GM19328 (cell line): ENCODE results near the gene APP.
"Not testable (repeated sequence)": the region's sequence is repeated elsewhere in the genome, so short reads cannot be mapped to it uniquely, and the experiment has no call there.

Experiments used
- ATAC-seq: cut with Tn5 transposase; IDR thresholded peaks from one replicate; pipeline ENCODE4 v1.9.1; 2021; ENCODE audit warnings: mild to moderate bottlenecking, moderate library complexity; ENCODE audit not compliant: unreplicated experiment

Gene APP

DNA sequence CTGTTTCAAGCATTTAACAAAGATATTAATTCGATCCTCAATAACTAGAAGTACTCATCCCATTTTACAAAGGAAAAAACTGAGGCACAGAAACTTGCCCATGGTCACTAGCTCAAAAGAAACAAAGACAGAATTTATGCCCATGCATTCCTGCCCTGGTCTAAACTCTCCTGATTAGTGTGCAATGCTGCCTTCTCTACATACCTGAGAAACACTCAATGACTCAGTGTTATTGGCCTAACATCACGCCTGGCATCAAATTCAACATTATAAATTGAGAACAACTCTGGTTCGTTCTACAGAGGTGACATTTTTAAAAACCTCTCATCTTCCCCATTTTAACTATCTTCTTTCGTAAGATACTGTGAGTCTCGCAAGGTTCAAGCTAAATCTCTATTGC lies 5.2 kb downstream of the APP start:
- ATAC-seq = no peak

DNA sequence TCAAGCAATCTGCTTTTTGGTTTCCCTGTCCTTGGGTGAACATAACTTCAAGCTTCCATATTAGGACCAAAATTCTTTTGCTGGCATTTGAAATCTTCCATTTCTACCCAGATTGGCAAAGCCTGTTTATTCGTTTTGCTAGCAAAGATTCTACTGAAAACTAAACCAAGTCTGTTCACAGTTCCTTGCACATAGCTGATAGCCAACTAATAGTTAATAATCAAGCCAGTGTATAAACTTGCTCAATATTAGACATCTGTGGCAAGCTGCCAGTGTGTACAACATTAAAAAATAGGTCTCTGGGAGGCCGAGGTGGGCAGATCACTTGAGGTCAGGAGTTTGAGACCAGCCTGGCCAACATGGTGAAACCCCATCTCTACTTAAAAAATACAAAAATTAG lies 6.3 kb downstream of the APP start:
- no peak for ATAC-seq

DNA sequence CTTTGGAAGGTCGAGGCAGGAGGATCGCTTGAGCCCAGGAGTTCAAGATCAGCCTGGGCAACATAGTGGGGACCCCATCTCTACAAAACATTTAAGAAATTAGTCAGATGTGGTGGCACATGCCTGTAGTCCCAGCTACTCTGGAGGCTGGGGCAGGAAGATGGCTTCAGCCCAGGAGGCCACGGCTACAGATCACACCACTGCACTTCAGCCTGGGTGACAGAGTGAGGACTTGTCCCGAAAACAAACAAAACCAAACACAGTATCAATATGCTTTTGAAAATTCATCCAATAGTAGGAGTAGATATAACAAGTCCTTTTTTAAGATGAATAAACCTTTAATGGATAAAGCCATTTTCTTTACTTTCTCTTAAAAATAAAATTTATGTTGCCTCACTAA lies 8.5 kb downstream of the APP start:
- ATAC-seq = no peak

DNA sequence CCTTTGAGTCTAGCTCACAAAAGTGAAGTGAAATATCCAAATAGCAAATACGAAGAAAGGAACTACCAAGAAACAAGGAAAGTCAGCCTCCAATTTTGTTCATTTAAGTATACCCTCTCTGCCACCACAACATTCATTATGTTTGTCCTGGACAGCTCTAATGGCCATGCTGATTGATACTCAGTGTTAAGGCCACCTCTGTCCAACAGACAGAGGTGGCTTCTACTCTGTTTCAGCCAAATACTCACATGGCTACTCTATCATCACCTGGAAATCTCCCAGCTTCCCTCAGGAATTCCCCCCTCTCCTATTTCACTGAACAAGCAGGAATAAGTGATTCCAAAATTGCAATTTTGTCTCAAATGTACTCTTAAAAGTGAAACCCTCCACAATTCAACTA lies 10.7 kb downstream of the APP start:
- no peak for ATAC-seq

DNA sequence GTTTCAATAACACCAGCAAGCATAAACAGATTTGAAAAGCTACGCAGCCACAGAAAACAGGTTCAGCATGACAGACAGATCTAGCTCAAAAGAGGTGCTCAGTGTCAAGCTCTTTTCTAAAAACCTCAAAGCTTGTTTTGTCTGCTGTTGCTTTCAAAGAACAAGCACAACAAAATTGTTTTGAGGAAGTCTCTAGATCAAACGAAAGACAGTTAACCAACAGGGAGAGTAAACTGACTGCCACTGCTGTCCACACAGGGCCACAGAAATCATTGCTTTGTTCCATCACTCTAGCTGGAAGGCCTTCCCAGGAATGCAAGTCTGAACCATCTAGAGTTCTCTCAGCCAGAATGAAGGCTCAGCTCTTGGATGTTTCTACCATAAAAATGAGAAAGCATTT lies 12.8 kb downstream of the APP start:
- ATAC-seq = no peak

- ATAC-seq = no peak
These were observed 15.8 kb downstream of the APP start for GRCh38 chr21:26154753-26155152.

GRCh38 chr21:26153758-26154157 lies 16.8 kb downstream of the APP start:
- no peak for ATAC-seq

DNA sequence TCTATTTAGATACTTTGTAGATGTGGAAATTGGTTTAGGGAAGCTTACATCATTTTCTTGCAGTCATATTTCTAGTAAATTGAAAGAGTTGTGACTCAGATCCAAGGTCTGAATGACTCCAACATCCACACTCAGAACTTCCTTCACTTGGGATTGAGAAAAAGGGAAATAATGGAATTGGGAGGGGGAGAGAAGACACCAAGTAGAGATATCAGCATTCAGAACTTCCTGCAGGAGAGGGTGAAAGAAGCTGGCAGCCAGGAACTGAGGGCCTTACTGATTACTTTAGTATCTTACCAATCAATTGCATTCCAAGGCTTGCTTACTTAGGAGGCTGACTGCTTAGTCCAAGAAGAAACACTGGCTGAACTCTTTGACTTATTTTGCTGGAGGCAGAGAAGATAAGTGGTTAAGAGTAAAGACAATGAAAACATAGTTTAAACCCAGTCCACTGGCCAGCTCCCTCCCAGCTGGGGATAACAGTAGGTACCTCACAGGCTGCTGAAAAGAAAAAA lies 21.7 kb downstream of the APP start:
- ATAC-seq = no peak

GRCh38 chr21:26148071-26148839 lies 22.3 kb downstream of the APP start:
- ATAC-seq = no peak

DNA sequence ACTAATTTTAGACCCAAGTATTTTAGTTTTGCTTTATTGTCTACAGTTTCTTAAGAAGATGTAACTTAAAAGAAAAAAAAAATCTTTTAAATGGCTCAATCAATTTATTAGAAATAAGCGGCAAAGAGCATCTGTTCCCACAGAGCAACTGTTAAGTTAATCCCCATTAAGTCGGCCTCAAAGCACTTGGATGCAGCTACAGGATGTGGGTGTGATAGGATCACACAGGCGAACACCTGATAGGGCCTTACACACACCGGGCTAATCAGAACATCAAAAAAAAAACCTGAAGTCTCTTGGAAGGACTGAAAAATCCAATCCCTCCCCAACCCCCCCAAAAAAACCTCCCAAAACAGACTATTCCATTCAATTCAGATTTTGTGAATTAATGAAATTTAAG lies 23.0 kb downstream of the APP start:
- ATAC-seq = no peak

DNA sequence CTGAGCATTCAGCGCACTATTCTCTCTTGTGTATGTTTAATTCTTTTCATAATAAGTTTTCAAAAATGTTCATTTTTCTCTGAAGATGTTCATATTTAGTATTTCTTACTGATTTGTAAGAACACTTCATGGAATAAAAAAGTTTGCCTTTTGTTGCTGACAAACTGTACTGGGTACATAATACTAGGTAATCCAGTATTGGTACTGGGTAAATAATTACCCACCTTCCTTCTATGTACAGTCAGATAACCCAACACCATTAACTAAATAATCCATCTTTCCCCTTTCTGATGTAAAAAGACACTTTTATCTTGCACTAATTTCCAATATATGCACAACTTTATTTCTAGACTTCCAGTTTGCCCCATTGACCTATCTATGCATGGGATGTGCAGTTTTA lies 23.9 kb downstream of the APP start:
- no peak for ATAC-seq

DNA sequence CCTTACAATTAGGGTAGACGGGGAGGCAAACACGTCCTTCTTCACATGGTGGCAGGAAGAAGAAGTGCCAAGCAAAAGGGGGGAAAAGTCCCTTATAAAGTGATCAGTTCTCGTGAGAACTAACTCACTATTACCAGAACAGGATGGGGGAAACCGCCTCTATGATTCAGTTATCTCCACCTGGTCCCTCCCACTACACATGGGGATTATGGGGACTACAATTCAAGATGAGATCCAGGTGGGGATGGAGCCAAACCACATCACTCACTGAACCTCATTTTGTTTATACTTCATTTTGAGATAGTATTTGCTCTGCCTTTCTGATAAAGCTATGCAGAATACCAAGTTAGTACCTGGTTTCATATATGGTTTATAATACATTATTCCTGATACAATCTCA lies 26.5 kb downstream of the APP start:
- no peak for ATAC-seq

DNA sequence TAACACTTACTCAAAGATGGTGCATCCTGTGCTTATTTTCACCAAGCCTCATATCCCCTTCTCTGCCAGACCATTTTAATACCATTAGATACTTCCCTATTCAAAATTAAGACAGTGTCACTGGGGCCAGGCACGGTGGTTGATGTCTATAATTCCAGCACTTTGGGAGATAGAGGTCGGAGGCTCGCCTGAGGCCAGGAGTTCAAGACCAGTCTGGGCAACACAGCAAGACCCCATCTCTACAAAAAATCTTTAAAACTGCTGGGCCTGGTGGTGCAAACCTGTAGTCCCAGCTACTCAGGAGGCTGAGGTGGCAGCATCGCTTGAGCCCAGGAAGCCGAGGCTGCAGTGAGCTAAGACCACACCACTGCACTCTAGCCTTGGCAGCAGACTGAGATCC lies 28.2 kb downstream of the APP start:
- ATAC-seq = no peak

DNA sequence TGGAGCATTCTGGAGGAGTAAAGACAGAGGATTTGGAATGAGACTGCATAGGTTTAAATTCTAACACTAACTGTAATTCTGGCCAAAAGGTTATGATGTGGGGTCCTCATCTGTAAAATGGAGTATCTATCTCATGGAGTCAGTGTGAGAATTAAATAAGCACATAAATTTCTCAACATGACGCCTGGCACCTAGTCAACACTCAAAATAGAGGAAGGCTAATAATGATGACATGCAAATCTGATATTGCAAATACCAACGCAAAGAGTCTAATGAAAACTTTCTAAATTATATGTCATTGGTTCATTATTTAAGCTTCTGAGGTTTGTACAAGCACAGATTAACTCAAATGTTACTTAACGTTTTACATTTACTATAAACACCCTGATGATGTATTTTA lies 29.6 kb downstream of the APP start:
- ATAC-seq = no peak

- ATAC-seq = no peak
These were observed 30.4 kb downstream of the APP start for GRCh38 chr21:26140164-26140579.

DNA sequence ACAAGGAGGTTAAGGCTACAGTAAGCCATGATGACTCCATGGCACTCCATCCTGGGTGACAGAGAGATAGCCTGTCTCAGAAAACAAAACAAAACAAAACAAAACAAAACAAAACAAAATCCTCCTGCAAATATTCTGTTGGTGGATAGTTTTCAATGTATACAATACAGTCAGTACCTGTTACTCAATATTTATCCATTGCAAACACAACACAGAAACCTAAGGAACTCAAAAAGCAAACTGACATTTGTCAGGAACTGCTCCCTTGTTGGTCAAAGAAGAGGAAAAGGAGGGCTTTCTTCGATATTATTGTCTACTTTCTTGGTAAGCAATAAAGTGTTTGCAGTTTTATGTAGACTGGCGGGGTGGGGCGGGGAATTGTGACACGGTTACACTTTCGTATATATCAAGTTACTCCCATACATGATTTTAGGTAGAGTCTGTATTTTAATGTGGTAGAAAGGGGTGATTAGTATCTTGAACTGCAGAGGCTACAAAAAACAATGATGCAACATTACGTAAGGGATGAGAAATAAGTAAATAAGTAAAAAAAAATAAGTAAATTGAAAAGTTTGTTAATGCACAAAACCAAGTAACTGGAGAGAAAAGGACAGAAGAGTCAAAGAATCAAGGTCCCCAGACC lies 31.8 kb downstream of the APP start:
- no peak for ATAC-seq

DNA sequence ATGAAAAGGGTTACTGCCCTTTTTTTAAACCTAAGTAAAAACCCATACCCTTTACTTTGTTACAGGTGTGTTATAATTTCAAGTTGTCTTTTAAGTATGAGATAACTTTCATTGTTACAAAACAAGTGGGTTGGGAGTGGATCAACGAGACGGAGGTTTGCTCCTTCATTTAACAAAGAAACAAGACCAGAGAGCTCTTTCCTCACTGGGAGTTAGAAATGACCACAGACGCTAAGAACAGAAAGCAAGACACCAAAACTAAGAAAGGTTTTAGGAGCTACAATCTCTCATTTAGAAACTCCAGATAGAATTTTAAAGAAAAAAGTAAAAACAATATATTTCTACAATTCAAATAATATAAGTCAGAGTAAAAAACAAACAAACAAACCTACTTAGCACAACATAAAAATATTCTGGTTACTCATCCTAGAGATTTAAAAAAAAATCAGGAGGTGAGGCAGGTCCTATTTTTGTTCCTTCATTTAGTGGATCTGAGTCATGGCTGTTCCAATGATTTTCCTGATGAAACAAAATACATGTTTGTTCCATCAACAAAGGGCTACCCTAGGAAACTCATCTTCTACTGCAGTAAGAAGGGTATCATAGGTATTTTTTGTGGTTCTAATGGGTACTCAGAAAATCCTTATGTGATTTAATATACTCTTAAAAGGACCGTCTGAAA lies 33.0 kb downstream of the APP start:
- peak; percentile 6 for ATAC-seq

DNA sequence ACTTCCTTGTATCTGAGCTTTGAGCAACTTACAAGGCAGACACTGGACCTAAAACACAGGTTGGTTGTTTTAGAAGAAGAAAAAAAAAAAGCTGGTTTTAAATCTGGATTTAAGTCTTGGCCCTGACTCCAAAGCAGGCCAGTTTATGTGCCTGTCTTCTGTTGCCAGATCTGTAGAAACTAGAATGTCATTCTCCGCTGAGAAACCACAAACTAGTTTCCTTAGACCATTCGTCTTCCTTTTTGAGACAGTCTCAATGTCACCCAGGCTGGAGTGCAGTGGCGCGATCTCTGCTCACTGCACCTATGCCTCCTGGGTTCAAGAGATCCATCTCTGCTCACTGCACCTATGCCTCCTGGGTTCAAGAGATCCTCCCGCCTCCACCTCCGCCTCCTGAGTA lies 33.9 kb downstream of the APP start:
- ATAC-seq = peak; percentile 91

- ATAC-seq = no peak
These were observed 35.0 kb downstream of the APP start for GRCh38 chr21:26135520-26135919.

DNA sequence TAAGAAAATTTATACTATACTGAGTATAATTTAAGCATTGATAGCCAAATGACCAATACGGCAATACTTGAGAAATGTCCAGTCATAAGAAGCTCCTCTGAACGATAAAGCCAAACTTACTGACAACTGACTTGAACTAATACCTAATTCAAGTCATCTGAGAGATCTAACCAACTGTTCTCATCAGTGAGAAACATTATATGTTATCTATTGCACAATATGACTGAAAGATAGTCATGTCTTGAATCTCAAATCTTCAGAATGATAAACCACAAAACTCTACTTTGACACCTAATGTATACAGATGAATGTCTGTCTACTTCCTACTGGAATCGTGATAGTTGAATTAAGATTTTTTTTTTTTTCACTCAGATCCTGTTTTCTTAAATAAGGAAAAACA lies 39.0 kb downstream of the APP start:
- no peak for ATAC-seq

DNA sequence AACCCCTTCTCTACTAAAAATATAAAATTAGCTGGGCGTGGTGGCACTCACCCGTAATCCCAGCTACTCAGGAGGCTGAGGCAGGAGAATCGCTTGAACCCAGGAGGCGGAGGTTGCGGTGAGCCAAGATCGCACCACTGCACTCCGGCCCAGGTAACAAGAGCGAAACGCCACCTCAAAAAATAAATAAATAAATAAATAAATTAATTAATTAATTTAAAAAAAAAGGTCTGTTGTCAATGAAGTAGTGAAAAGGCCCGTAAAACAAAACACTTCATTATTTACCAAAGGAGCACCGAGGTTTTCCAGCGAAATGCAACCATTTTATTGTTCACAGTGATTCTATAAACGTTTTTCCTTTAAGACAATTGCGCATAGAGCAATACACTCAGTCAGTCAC lies 39.5 kb downstream of the APP start:
- ATAC-seq = not testable (repeated sequence)
